OCI-LY1 (cell line): ENCODE data around the gene GNGT2.

Experiments
- H2AFZ ChIP-seq: fragments of 200-600 bp; sonication (generic), shearing (Covaris generic); 2 replicates; pipeline ENCODE4 v1.6.0; 2014; ENCODE audit warnings: antibody characterized with exemption, mild to moderate bottlenecking, low read length
- H3F3A ChIP-seq: fragments of 200-600 bp; sonication (generic), shearing (Covaris generic); 2 replicates; pipeline ENCODE4 v1.6.0; 2014; ENCODE audit warnings: mild to moderate bottlenecking, antibody characterized with exemption, low read length, moderate library complexity; ENCODE audit not compliant: insufficient read depth
- H3K27ac ChIP-seq: fragments of 200-600 bp; sonication (generic); 2 replicates; pipeline ENCODE4 v1.5.1; 2014; ENCODE audit warnings: low read length, mixed run types, mild to moderate bottlenecking, low read depth; ENCODE audit not compliant: poor library complexity, severe bottlenecking
- H3K27me3 ChIP-seq: fragments of 200-600 bp; sonication (generic); 2 replicates; pipeline ENCODE4 v1.6.0; 2014; ENCODE audit warnings: antibody characterized with exemption, mild to moderate bottlenecking, low read length, moderate library complexity; ENCODE audit not compliant: insufficient read depth
- H3K36me3 ChIP-seq: fragments of 200-600 bp; sonication (generic); 2 replicates; pipeline ENCODE4 v1.6.1; 2014; ENCODE audit warnings: mild to moderate bottlenecking, antibody characterized with exemption, low read length, moderate library complexity, mixed read lengths; ENCODE audit not compliant: insufficient read depth
- H3K4me1 ChIP-seq: fragments of 200-600 bp; sonication (generic); 2 replicates; pipeline ENCODE4 v1.5.1; 2014; ENCODE audit warnings: mild to moderate bottlenecking, low read length, moderate library complexity; ENCODE audit not compliant: insufficient read depth, severe bottlenecking
- H3K4me2 ChIP-seq: fragments of 200-600 bp; sonication (generic), shearing (Covaris generic); 2 replicates; pipeline ENCODE4 v1.6.1; 2014; ENCODE audit warnings: low read length
- H3K4me3 ChIP-seq: fragments of 200-600 bp; sonication (generic); 2 replicates; pipeline ENCODE4 v1.5.1; 2014; ENCODE audit warnings: low read length, low read depth, mild to moderate bottlenecking, mixed read lengths; ENCODE audit not compliant: poor library complexity, severe bottlenecking
- H3K79me2 ChIP-seq: fragments of 200-600 bp; shearing (Covaris generic); 2 replicates; pipeline ENCODE4 v1.6.1; 2016; ENCODE audit warnings: mixed run types, low read length, mixed read lengths; ENCODE audit not compliant: insufficient read depth
- H3K9ac ChIP-seq: fragments of 200-600 bp; sonication (generic), shearing (Covaris generic); 2 replicates; pipeline ENCODE4 v1.6.1; 2014; ENCODE audit warnings: mild to moderate bottlenecking, low read length, mixed read lengths
- H3K9me2 ChIP-seq: fragments of 200-600 bp; sonication (generic), shearing (Covaris generic); 2 replicates; pipeline ENCODE4 v1.6.1; 2014; ENCODE audit warnings: low read depth, mild to moderate bottlenecking, low read length, mixed read lengths
- H3K9me3 ChIP-seq: fragments of 200-600 bp; shearing (Covaris generic); 2 replicates; pipeline ENCODE4 v1.6.1; 2014; ENCODE audit warnings: low read length, mixed read lengths
- H4K20me1 ChIP-seq: fragments of 200-600 bp; sonication (generic), shearing (Covaris generic); 2 replicates; pipeline ENCODE4 v1.6.0; 2016; ENCODE audit warnings: mild to moderate bottlenecking, low read length; ENCODE audit not compliant: insufficient read depth
- CTCF ChIP-seq: fragments of 200-600 bp; sonication (generic), shearing (Covaris generic); IDR thresholded peaks from 2 replicates; pipeline ENCODE4 v1.5.1; 2017; ENCODE audit warnings: mild to moderate bottlenecking, antibody characterized with exemption, low read length, moderate library complexity, mixed read lengths
- EZH2 ChIP-seq: fragments of 200-600 bp; sonication (generic), shearing (Covaris generic); IDR thresholded peaks from 2 replicates; pipeline ENCODE4 v1.8.0; 2017; ENCODE audit warnings: borderline replicate concordance, mixed run types, mild to moderate bottlenecking, antibody characterized with exemption, low read length, moderate library complexity, mixed read lengths

The GNGT2 gene

GRCh38 chr17:49224997-49225337, 14.6 kb upstream of the GNGT2 start:
- H3K4me3 ChIP-seq = no peak overlapping the region
- no peaks in the 10 kb centered on the region for H3K9me3 ChIP-seq
- H3K9ac ChIP-seq = no peak overlapping the region
- no peak overlapping the region for H3K27ac ChIP-seq
- H3K4me1 ChIP-seq = peaks cover 22% of the 10 kb centered on the region
- TF ChIP-seq EZH2 (no peak), CTCF (no peak)
- H3K36me3 ChIP-seq = peaks cover 24% of the 10 kb centered on the region
- H3K9me2 ChIP-seq = no peaks in the 10 kb centered on the region
- no peaks in the 10 kb centered on the region; the same call in 1 of the 2 replicates for H3K27me3 ChIP-seq
- no peaks in the 10 kb centered on the region for H3F3A ChIP-seq
- peak overlapping the region; percentile 54; the same call in 1 of the 2 replicates for H3K4me2 ChIP-seq
- H2AFZ ChIP-seq = no peak overlapping the region
- no peaks in the 10 kb centered on the region for H4K20me1 ChIP-seq
- H3K79me2 ChIP-seq = no peaks in the 10 kb centered on the region

- Histone ChIP-seq H3K9me2 (no peaks in the 10 kb centered on the region), H3K9ac (no peak overlapping the region; the same call in 1 of the 2 replicates), H3K4me2 (peak overlapping the region; percentile 54), H3K4me3 (peak overlapping the region; percentile 36), H2AFZ (no peak overlapping the region), H3K79me2 (no peaks in the 10 kb centered on the region), H3F3A (no peaks in the 10 kb centered on the region), H3K36me3 (peaks cover 27% of the 10 kb centered on the region), H3K9me3 (no peaks in the 10 kb centered on the region), H3K27me3 (no peaks in the 10 kb centered on the region; the same call in 1 of the 2 replicates), H4K20me1 (no peaks in the 10 kb centered on the region), H3K27ac (no peak overlapping the region), H3K4me1 (peaks cover 24% of the 10 kb centered on the region)
- TF ChIP-seq EZH2 (no peak), CTCF (no peak)
These were observed 14.0 kb upstream of the GNGT2 start for GRCh38 chr17:49224198-49224996.

- H3K9ac ChIP-seq = no peak overlapping the region; the same call in 1 of the 2 replicates
- peak overlapping the region; percentile 36 for H3K4me3 ChIP-seq
- no peaks in the 10 kb centered on the region for H3K79me2 ChIP-seq
- no peaks in the 10 kb centered on the region for H3F3A ChIP-seq
- peaks cover 31% of the 10 kb centered on the region for H3K4me1 ChIP-seq
- TF ChIP-seq EZH2 (no peak), CTCF (peak; percentile 92)
- peak overlapping the region; percentile 54 for H3K4me2 ChIP-seq
- H3K36me3 ChIP-seq = peaks cover 31% of the 10 kb centered on the region
- no peaks in the 10 kb centered on the region; the same call in 1 of the 2 replicates for H3K27me3 ChIP-seq
- no peaks in the 10 kb centered on the region for H3K9me3 ChIP-seq
- no peaks in the 10 kb centered on the region for H4K20me1 ChIP-seq
- no peak overlapping the region for H2AFZ ChIP-seq
- no peaks in the 10 kb centered on the region for H3K9me2 ChIP-seq
- H3K27ac ChIP-seq = no peak overlapping the region
These were observed 13.3 kb upstream of the GNGT2 start for GRCh38 chr17:49223517-49224197.
